Ovary (tissue), 3 donors: Measurements from ENCODE around the gene KLRC3.
"Not testable (repeated sequence)": the region's sequence is repeated elsewhere in the genome, so short reads cannot be mapped to it uniquely, and the experiment has no call there.

Source experiments
- CTCF ChIP-seq, 3 donors: fragments of 450-650 bp in 2 of 3; fragments of 200-600 bp in 1 of 3; IDR thresholded peaks; one replicate each; pipeline versions ENCODE4 v1.5.1 to v1.8.0; 2016 to 2022; ENCODE audit warnings: antibody characterized with exemption in 3 of 3, mild to moderate bottlenecking in 1 of 3
- POLR2A ChIP-seq: fragments of 450-650 bp; IDR thresholded peaks from one replicate; pipeline ENCODE4 v1.6.1; 2017; ENCODE audit warnings: antibody characterized with exemption, mild to moderate bottlenecking, moderate library complexity
- donor health status: DM: no; HTN: no; CAD: no.

GRCh38 chr12:10396176-10396575, 24.2 kb downstream of the KLRC3 start:
- TF ChIP-seq POLR2A; CTCF (IDR thresholded peaks at IDR 0.05): not testable (repeated sequence)
